ENCODE measurements around the gene SH3BGRL3.
A peak's percentile ranks its signal among the peaks of the same experiment; 100 is the strongest.
"Not testable (repeated sequence)": the region's sequence is repeated elsewhere in the genome, so short reads cannot be mapped to it uniquely, and the experiment has no call there.

The SH3BGRL3 gene

DNA sequence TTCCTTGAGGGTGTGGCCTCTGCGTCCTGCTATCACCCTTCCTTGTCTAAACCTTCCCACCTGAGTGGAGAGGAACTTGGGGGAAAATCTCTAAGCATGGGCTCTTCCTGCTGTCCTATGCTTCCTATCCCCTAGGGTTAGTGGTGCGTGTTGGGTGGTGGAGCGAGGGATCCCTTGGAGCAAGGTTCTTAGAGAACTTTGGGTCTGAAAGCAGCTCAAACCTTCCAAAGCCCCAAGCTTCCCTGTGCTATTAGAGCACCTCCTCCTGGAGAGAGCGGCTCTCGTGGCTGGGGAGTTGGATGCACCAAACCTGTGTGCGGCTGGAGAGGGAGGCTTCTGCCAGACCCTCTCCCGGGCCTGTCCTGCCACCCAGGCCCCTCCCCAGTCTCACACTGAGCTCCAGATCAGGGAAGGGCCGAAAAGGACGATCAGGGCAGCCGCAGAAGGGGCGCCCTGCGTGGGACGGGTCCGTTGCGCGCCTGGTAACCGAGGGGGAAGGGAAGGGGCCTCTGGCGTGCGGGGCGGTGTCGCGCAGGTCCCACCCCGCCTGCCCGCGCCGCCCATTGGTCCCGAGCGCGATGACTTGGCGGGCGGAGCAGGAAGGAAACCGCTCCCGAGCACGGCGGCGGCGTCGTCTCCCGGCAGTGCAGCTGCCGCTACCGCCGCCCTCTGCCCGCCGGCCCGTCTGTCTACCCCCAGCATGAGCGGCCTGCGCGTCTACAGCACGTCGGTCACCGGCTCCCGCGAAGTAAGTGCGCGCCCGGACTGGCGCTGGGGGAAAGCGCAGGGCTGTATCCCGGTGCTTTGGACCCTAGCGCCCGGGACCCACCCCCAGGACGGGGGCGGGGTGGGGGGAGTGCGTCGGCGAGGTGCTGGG is at the start of gene SH3BGRL3:
TSS of gene SH3BGRL3 (plus strand) at position 631 of the 877 bp plus-strand sequence. CDS start at position 701, 70 bp downstream.
- intact Hi-C loops (cut with DNase I), result loop anchor here (5.0 kb wide), 2 partner anchors 43 to 47 kb away; partner anchors contain the start of gene CEP85

DNA sequence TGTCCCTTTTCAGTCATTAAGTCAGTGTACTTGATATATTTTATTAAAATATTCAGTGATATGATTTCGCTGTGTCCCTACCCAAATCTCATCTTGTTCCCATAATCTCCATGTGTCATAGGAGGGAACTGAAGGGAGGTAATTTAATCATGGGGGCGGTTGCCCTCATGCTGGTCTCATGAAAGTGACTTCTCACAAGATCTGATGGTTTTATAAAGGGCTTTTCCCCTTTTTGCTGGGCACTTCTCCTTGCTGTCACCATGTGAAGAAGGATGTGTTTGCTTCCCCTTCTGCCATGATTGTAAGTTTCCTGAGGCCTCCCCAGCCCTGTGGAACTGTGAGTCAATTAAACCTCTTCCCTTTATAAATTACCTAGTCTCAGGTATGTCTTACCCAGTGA is 49.2 kb upstream of the SH3BGRL3 start:
- intact Hi-C loops (cut with DNase I), result loop anchor here (5.0 kb wide), 2 partner anchors 47 to 63 kb away; partner anchors contain the start of genes C1orf232 and ZNF593
- DNase-seq, result not testable (repeated sequence)

More for the DNA sequence above, at the start of gene SH3BGRL3:
- DNase-seq, result peak; percentile 71 to 96 (median 91)

DNA sequence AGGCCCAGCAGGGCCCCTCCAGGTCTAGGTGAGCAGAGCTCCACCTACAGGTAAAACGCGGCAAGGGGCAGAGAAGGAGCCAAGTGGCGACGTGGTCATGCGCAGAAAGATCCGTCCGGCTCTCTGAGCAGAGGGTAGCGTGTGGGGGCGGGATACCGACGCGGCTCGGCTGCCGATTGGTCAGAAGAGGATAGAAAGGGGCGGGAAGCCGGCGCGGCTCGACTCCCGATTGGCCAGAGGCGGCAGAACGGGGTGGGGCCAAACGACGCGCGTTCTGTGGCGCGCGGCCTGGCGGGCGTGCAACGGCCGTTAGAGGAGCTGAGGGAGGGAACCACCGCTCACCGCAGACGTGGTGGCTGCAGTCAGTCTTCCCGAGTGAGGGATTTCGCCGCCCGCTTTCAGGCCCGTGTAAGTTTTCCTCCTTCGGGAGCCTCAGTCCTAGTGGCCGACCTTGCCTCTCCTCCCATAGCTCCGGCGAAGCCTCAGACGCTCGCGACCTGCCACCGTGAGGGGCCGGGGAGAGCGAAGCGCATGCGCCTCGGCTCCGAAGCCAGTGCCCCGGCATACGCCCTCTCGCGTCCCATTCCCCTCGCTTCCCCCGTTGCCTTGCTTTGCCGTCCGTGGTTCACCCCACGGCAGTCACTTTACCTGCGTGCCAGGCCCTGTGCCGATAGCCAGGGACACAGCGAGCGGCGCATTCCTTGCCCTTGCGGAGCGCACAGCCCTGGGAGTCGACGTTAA is 45.8 kb upstream of the SH3BGRL3 start, which contains the start of gene CEP85:
TSS of gene CEP85 (plus strand) at position 298 of the 741 bp plus-strand sequence. CDS start 5,584 bp downstream, outside the sequence.
- intact Hi-C loops (cut with DNase I), result loop anchor here (5.0 kb wide), 2 partner anchors 43 to 67 kb away; partner anchors contain the start of genes C1orf232 and ZNF593
- peak; percentile 97 to 100 (median 99) for DNase-seq

DNA sequence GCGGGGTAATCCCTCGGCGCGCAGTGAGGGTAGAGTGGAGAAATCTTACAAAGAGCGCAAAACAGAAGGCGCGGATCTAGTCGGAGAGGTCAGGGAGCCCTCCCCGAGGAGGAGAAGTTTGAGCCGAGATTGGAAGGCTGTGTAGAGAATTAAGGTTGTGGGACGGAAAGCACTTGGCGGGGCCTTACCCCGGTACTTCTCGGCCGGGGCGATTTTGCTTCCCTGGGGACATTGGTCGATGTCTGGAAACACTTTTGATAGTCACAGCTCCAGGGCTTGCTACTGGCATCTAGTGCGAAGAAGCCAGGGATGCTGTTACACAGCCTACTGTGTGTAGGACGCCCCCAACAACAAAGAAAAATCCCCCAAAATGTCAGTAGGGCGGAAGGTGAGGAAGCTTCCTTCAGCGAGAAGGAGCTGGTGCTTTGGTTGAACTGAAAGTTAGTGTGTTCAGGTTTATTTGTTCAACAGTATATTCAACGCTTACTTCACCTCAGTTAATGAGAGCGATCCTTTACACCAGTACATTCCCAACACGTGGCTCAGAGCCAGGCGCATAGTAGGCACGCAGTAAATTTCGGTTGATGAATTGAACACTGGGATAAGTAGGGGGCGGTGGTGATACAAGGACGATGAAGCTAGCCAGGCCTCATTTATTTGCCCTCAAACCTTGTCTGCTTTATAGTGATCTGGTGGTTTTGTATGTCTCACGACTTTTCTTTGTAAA is 45.1 kb upstream of the SH3BGRL3 start:
- intact Hi-C loops (cut with DNase I), result loop anchor here (5.0 kb wide), 2 partner anchors 42 to 68 kb away; partner anchors contain the start of genes C1orf232 and ZNF593
- DNase-seq, result peak in 12 of 42 donors; percentile 10 to 58 (median 22)

DNA sequence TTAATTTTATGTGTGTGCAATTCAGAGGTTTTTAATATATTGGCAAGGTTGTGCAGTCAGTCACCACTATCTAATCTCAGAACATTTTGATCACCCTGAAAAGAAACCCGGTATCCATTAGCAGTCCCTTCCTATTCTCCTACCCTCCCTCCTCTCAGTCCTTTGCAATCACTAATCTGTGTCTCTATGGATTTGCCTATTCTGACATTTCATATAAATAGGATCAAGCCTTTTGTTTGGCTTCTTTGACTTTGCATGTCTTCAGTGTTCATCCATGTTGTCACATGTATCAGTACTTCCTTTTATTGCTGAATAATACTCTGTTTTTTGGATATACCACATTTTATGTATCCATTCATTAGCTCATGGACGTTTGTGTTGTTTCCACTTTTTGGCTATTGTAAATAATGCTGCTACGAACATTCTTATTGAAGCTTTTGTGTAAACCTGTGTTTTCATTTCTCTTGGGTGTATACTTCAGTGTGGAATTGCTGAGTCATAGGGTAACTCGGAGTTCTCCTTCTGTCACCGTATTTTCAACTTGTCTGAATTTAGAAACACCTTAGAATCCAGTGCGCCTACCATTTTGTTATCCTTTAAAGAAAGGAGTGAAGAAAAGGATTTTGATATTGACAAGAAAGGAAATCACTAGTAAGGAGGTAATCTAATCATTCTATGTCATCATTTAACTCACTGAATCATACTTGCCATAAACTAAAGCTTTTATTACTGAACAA is 42.5 kb upstream of the SH3BGRL3 start:
- peak in 3 of 42 donors; percentile 3 to 47 (median 10) for DNase-seq
- intact Hi-C loops (cut with DNase I), result no loop called here

DNA sequence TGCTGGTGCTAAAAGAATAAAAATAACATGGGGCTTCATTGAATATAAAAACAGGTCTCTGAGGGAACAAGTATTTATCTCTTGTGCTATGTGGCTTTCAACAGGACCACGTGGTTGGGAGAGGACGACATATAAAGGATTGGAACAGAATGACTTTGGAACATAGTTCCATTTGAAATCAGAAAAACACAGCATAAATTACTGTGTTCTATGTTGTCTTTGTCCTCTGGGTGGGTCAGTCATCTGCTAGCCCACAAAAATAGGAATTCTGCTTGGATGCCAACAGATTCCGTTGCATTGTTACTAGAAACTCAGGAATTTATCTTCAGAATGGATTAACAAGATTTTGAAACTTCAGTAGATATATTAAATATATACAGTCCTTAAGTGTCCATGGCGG is 40.0 kb upstream of the SH3BGRL3 start:
- intact Hi-C loops (cut with DNase I), result no loop called here
- DNase-seq, result peak in 17 of 42 donors; percentile 17 to 72 (median 39)

DNA sequence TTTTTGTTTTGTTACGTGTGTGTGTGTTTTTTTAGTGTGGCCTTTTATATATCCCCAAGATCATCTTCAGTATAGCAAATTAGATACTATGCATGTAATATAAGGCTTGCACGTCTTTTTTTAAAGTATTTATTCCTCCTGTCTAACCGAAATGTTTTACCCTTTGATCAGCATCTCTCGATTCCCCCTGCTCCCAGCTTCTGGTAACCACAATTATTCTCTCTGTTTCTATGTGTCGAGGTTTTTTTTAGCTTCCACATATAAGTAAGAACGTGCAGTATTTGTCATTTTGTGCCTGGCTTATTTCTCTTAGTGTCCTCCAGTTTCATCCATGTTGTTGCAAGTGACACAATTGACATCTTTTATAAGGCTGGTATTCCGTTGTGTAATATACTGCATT is 27.2 kb upstream of the SH3BGRL3 start:
- no peak for DNase-seq
- intact Hi-C loops (cut with DNase I), result no loop called here

DNA sequence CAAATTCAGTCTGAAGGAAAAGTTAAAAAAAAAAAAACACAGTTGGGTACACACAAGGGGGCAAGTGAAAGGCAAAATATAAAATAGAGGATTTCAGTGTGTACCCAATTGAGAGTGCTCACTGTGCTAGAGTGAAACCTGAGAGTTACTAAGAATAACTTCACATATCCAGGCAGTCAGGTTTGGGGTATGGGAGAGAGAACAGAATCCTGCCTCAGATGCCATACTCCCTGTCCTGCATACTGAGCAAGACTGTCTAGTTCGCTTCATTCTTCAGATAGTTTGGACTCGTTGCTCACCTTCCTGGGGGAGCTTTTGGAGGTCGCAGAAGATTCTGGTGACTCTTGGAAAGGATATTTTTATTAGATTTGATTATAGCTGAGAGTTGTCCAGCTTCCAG is 25.5 kb upstream of the SH3BGRL3 start:
- no peak for DNase-seq

DNA sequence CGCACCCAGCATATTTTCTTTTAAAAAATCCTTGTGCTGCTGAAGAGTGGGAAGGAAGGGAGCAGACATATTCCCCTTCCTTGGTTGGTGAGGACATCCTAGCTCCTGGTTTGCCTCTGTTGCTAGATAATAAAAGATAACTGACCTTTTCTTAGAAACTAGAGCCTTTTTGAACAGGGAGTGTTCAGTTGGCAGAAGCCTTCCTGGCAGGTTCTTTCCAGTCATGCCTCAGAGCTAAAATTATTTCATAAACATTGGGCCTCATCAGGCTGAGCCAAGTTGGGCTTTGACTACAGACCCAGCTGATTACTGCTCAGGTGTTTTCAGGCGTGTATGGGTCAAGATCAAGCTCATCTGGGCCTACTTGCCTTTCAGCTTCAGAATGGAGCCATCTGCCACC is 22.7 kb upstream of the SH3BGRL3 start:
- intact Hi-C loops (cut with DNase I), result no loop called here
- DNase-seq, result no peak

More for the DNA sequence above, 25.5 kb upstream of the SH3BGRL3 start:
- intact Hi-C loops (cut with DNase I), result no loop called here

DNA sequence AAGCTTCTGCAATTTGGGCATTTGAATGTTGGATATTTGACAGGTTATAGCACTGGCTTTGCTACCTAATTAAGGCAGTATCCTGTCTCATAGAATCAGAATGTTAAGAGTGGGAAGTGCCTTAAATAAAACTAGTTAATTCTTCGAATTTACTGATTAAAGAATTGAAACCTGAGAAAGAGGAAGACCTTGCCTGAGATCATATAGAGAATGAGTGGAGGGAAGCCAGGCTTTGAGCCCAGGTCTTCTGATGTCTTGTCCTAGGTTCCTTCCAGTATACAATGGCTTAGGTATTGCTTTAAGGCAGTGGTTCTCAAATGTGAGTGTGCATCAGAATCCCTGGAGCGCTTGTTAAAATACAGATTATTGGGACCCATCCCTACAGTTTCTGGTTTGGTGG is 20.9 kb upstream of the SH3BGRL3 start:
- no peak for DNase-seq
- intact Hi-C loops (cut with DNase I), result no loop called here

DNA sequence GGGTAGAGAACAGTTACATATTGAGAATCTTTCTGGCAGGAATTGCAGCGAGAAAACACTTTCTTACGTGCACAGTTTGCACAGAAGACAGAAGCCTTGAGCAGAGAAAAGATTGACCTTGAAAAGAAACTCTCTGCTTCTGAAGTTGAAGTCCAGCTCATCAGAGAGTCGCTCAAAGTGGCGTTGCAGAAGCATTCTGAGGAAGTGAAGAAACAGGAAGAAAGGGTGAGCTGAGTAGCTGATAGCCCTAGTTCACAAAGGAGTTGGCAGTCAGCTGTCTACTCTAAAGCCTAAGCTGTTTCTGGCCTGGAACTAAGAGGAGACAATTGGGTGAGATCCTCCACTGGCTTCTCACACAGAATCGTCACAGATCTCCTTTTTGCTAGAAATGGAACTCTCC is 20.3 kb upstream of the SH3BGRL3 start:
- intact Hi-C loops (cut with DNase I), result no loop called here
- peak in 2 of 42 donors; percentile 7 to 42 for DNase-seq

DNA sequence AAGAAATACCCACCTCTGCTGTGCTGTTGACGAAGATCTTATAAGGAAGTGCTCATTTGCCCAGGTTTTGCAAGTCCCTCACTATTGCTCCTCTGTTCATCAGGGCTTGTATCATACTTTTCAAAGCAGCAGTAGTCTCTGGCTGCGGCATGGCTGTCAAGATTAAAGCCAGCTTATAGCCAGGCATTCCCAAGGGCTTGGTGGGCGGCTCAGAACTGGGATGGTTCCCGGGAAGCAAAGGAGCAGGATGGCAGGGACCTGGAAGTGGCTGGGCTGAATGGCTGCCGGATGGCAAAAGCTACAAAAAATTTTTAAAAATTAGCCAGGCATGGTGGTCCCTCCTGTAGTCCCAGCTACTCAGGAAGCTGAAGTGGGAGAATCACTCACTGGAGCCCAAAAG is 16.7 kb upstream of the SH3BGRL3 start:
- intact Hi-C loops (cut with DNase I), result no loop called here
- DNase-seq, result no peak

DNA sequence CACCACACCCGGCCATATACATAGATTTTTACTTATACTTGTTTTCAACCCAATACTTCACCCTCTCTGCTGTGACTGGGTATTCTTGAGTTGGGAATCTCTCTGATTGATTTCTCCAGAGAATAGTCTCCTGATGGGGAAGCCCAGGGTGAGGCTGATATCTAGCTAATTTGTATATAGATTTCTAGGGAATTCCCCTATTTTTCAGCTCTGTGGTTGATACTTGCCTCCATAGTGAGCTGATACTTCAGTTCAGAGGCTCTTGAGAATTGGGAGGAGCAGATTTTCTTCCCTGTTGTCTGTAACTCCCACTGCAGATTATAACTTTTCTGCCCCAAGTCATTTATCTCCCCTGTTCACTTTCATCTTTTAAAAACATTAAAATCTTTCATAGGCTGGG is 14.5 kb upstream of the SH3BGRL3 start:
- intact Hi-C loops (cut with DNase I), result no loop called here
- DNase-seq, result no peak

DNA sequence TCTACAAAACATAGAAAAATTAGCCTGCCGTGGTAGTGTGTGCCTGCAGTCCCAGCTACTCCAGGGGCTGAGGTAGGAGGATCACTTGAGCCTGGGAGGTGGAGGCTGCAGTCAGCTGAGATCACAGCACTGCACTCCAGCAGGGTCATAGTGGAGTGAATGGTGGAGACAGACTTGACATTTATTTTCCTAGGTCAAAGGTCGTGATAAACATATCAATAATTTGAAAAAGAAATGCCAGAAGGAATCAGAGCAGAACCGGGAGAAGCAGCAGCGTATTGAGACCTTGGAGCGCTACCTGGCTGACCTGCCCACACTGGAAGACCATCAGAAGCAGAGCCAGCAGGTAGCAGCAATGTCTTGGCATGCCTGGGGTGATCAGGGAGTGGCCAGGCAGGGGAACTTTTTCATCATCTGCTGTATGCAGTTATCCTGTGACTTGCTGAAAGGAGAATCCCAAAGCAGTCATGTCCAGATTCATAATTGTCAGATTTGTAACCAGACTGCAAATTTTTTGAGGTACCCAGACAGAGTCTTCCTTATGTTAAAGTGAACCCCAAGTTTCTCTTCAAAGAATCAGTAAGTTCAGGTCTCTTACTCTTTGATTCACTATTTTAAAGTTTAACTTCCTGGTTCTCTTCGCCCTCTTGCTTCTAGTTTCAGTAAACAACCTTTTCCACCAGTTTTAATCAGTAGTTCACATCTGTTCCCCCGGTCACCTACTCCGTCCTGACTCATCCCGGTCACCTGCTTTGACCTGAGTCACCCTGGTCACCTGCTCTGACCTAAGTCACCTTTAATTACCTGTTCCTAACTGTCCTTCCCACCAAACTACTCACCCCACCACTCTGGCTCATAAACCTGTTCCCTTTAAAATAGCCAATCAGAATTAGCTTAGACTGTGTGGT is 11.3 kb upstream of the SH3BGRL3 start:
- intact Hi-C loops (cut with DNase I), result no loop called here

DNA sequence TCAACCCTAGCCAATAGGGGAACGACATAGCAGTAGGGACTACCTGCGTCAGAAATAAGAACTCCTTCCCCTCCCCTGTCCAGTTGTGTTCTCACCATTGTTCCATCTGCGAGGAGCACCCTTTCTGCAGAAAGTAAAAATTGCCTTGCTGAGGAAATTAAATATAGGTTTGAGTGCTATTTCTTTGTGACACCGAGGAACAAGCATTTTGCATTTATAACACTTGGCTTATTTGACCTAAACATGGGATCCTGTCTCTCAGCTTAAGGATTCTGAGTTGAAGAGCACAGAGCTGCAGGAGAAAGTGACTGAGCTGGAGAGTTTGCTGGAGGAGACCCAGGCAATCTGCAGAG is 10.7 kb upstream of the SH3BGRL3 start:
- intact Hi-C loops (cut with DNase I), result no loop called here
- no peak for DNase-seq

More for the DNA sequence above, 11.3 kb upstream of the SH3BGRL3 start:
- no peak for DNase-seq

DNA sequence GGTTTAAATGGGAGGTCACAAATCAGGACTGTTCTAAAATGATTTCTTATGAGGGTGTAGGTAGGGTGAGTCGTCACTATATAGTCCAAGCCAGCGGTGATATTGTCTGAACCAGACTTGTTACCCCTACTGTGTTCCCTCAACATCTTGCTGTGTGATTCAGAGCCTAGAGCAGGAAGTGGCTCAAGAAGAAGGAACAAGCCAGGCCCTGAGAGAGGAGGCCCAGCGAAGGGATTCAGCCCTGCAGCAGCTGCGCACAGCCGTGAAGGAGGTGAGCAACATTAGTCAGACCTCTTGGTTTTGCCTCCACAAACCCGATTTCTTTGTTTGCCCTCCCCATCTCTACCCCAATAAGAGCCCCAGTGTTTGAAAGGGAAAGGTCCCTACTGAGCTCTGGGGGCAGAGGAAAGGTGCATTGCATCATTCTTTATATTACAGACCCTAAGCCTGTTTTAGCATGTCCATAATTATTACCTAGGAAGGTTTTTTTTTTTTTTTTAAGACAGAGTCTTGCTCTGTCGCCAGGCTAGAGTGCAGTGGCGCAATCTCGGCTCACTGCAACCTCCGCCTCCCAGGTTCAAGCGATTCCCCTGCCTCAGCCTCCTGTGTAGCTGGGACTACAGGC is 5.0 kb upstream of the SH3BGRL3 start:
- intact Hi-C loops (cut with DNase I), result loop anchor here (5.0 kb wide), 2 partner anchors 43 to 47 kb away; partner anchors contain the start of gene CEP85
- DNase-seq, result peak in 3 of 42 donors; percentile 19 to 47 (median 29)

Data from head of caudate nucleus (tissue), 42 donors.